Spleen (tissue), 11 donors: ENCODE results near the gene PDZD2. TPM values are rescaled to one million over a fixed set of nuclear protein-coding genes. Genes with fewer than 3 reads are reported as not detected.
A peak's percentile ranks its signal among the peaks of the same experiment; 100 is the strongest.

Experiments
- DNase-seq: peaks from one replicate; pipeline ENCODE4 v3.0.0-alpha.2; 2020
- H3K27ac ChIP-seq, 8 donors: fragments of 200-600 bp; sonication (generic) in 7 of 8; 1 replicate in 4 of 8; 2 replicates in 4 of 8; pipeline versions ENCODE4 v1.5.0 to v1.8.0; 2016 to 2021; ENCODE audit warnings: inconsistent platforms in 4 of 8, mild to moderate bottlenecking in 4 of 8, moderate library complexity in 1 of 8
- H3K27me3 ChIP-seq, 7 donors: fragments of 200-600 bp; sonication (generic) in 6 of 7; replicated peaks in 1 of 7; 1 replicate in 4 of 7; 2 replicates in 3 of 7; pipeline versions ENCODE4 v1.5.0 to v1.8.0; 2016 to 2021; ENCODE audit warnings: inconsistent platforms in 3 of 7, mild to moderate bottlenecking in 1 of 7
- H3K36me3 ChIP-seq, 6 donors: fragments of 200-600 bp; sonication (generic) in 5 of 6; 1 replicate in 4 of 6; 2 replicates in 2 of 6; pipeline versions ENCODE4 v1.5.0 to v1.8.0; 2016 to 2021; ENCODE audit warnings: inconsistent platforms in 2 of 6
- H3K4me1 ChIP-seq, 6 donors: fragments of 200-600 bp; sonication (generic) in 5 of 6; 1 replicate in 3 of 6; 2 replicates in 3 of 6; pipeline versions ENCODE4 v1.5.0 to v1.8.0; 2016 to 2021; ENCODE audit warnings: inconsistent platforms in 3 of 6
- H3K4me3 ChIP-seq, 8 donors: fragments of 200-600 bp; sonication (generic) in 7 of 8; 1 replicate in 4 of 8; 2 replicates in 4 of 8; pipeline versions ENCODE4 v1.5.0 to v1.8.0; 2016 to 2021; ENCODE audit warnings: inconsistent platforms in 4 of 8, mild to moderate bottlenecking in 4 of 8, moderate library complexity in 2 of 8
- H3K9me3 ChIP-seq, 8 donors: fragments of 200-600 bp; sonication (generic) in 7 of 8; 1 replicate in 4 of 8; 2 replicates in 4 of 8; pipeline versions ENCODE4 v1.5.0 to v1.8.0; 2016 to 2021; ENCODE audit warnings: inconsistent platforms in 4 of 8
- CTCF ChIP-seq, 11 experiments: fragments of 200-600 bp in 7 of 11; fragments of 450-650 bp in 4 of 11; sonication (generic) in 4 of 11; IDR thresholded peaks in 8 of 11; conservative IDR thresholded peaks in 3 of 11; 1 replicate in 7 of 11; 2 replicates in 4 of 11; pipeline versions ENCODE4 v1.4.0 to v1.8.0; 2016 to 2021; ENCODE audit warnings: antibody characterized with exemption in 11 of 11, inconsistent platforms in 4 of 11, mild to moderate bottlenecking in 1 of 11
- POLR2A ChIP-seq, 3 donors: fragments of 450-650 bp; IDR thresholded peaks; one replicate each; pipeline ENCODE4 v1.5.1; 2017; ENCODE audit warnings: antibody characterized with exemption in 3 of 3, mild to moderate bottlenecking in 1 of 3
- POLR2AphosphoS5 ChIP-seq, 3 donors: sonication (generic); formaldehyde crosslinking; IDR thresholded peaks; one replicate each; pipeline ENCODE4 v1.5.1; 2017; ENCODE audit warnings: antibody characterized with exemption in 3 of 3
- WGBS, 5 donors: extraction: QIAGEN DNeasy Blood & Tissue Kit in 3 of 5; methylation state at CpG; one replicate each; pipeline versions ENCODE4 v1.1.5 to v1.1.7; 2013 to 2018; 5-methylcytosine and 5-hydroxymethylcytosine counted together
- intact Hi-C: fragments of 100-400 bp; cut with DNase I; formaldehyde crosslinking; loops from one replicate; pipeline ENCODE4 v1.15.0; 2023; ENCODE audit warnings: low total_unique reads
- polyA plus RNA-seq, 3 donors: library from polyadenylated mRNA; stranded (reverse); fragments of 200-250 nt; gene quantifications; one replicate each; pipeline ENCODE4 v1.2.1, GENCODE V29; 2013
- total RNA-seq, 7 donors: library from RNA; depleted of rRNA in 3 of 7; stranded (reverse); fragments of >200 nt in 3 of 7; fragmentation: NEBNext Ultra II Directional in 4 of 7; extraction: Animal tissue kit (Norgen Biotek cat#: 25700) in 4 of 7; gene quantifications; one replicate each; pipeline versions ENCODE4 v1.1.0 to v1.2.1, GENCODE V29; 2016 to 2021
- donor health status: healthy with polysubstance abuse.
- donor health status: DM: no; HTN: no; CAD: no; lungs with moderate emphysema.
- donor health status: DM: no; HTN: no; CAD: no.
- donor health status: Bipolar disorder and iron deficiency.
- donor health status: healthy.
- donor health status: DM: no; HTN: no; CAD: no.
- donor health status: DM: yes; HTN: yes; CAD: no.

The PDZD2 gene
- total and polyA plus RNA-seq, 10 donors = 0.09 to 4.7 (median 2.4) TPM

- H3K9me3 ChIP-seq = no peaks in the 10 kb centered on the region
- no peaks in the 10 kb centered on the region for H3K27me3 ChIP-seq
- WGBS, 5 donors = 73 to 83% (median 75%) methylated on average over 11 to 17 of the region's 17 CpGs
- H3K4me1 ChIP-seq = peaks cover 0 to 8% (median 5%) of the 10 kb centered on the region in 6 donors
- peaks cover 0 to 4% (median 0%) of the 10 kb centered on the region in 6 donors for H3K36me3 ChIP-seq
- H3K27ac ChIP-seq = no peak overlapping the region
- no peak overlapping the region for H3K4me3 ChIP-seq
- no peak for DNase-seq
- intact Hi-C loops = loop anchor here (5.0 kb wide), 1 partner anchor 508 kb away; no protein-coding TSS in a partner anchor
- TF ChIP-seq POLR2AphosphoS5 (IDR thresholded peaks at IDR 0.05) (no peak), CTCF (IDR thresholded peaks at IDR 0.05 in 8 of 11, conservative IDR thresholded peaks at IDR 0.05 in 3 of 11) (no peak), POLR2A (IDR thresholded peaks at IDR 0.05) (no peak)
Measured at GRCh38 chr5:32090755-32091128, 451.8 kb downstream of the PDZD2 start.

GRCh38 chr5:32092938-32093812, 454.2 kb downstream of the PDZD2 start:
- DNase-seq = no peak
- no peak overlapping the region for H3K27ac ChIP-seq
- 53 to 70% (median 68%) methylated on average over 20 of the region's 20 CpGs for WGBS, 5 donors
- H3K27me3 ChIP-seq = no peaks in the 10 kb centered on the region
- peaks cover 0 to 9% (median 0%) of the 10 kb centered on the region in 6 donors for H3K36me3 ChIP-seq
- H3K4me1 ChIP-seq = peaks cover 0 to 9% (median 5%) of the 10 kb centered on the region in 6 donors
- TF ChIP-seq CTCF (IDR thresholded peaks at IDR 0.05 in 8 of 11, conservative IDR thresholded peaks at IDR 0.05 in 3 of 11) (peak; percentile 22 to 75 (median 68)), POLR2A (IDR thresholded peaks at IDR 0.05) (no peak), POLR2AphosphoS5 (IDR thresholded peaks at IDR 0.05) (peak in 1 of 3 donors; percentile 17)
- intact Hi-C loops = loop anchor here (5.0 kb wide), 1 partner anchor 511 kb away; no protein-coding TSS in a partner anchor
- H3K9me3 ChIP-seq = no peaks in the 10 kb centered on the region
- H3K4me3 ChIP-seq = no peak overlapping the region

GRCh38 chr5:32094691-32095090, 455.8 kb downstream of the PDZD2 start:
- Histone ChIP-seq H3K27me3 (no peaks in the 10 kb centered on the region), H3K4me1 (peaks cover 0 to 21% (median 6%) of the 10 kb centered on the region in 6 donors), H3K9me3 (no peaks in the 10 kb centered on the region), H3K4me3 (no peak overlapping the region), H3K36me3 (peaks cover 0 to 24% (median 0%) of the 10 kb centered on the region in 6 donors), H3K27ac (peak overlapping the region in 1 of 8 donors; percentile 14)
- 91 to 93% (median 92%) methylated on average over 5 of the region's 5 CpGs for WGBS, 5 donors
- no peak for DNase-seq
- intact Hi-C loops = loop anchor here (5.0 kb wide), 1 partner anchor 512 kb away; no protein-coding TSS in a partner anchor
- TF ChIP-seq POLR2A (IDR thresholded peaks at IDR 0.05) = no peak
- no peak for TF ChIP-seq CTCF (IDR thresholded peaks at IDR 0.05 in 8 of 11, conservative IDR thresholded peaks at IDR 0.05 in 3 of 11)
- TF ChIP-seq POLR2AphosphoS5 (IDR thresholded peaks at IDR 0.05) = no peak

- H3K4me1 ChIP-seq = peaks cover 0 to 27% (median 9%) of the 10 kb centered on the region in 6 donors
- TF ChIP-seq CTCF (IDR thresholded peaks at IDR 0.05 in 8 of 11, conservative IDR thresholded peaks at IDR 0.05 in 3 of 11) (no peak), POLR2AphosphoS5 (IDR thresholded peaks at IDR 0.05) (no peak)
- H3K27me3 ChIP-seq = no peaks in the 10 kb centered on the region
- H3K36me3 ChIP-seq = peaks cover 0 to 30% (median under 1%) of the 10 kb centered on the region in 6 donors
- whole genome bisulfite sequencing, 5 donors = 62 to 70% (median 68%) methylated on average over 7 of the region's 7 CpGs
- DNase-seq = no peak
- no peak overlapping the region for H3K4me3 ChIP-seq
- intact Hi-C loops = no loop called here
- H3K27ac ChIP-seq = peak overlapping the region in 2 of 8 donors; percentile 14 to 15
- no peaks in the 10 kb centered on the region for H3K9me3 ChIP-seq
Measured at GRCh38 chr5:32095261-32095671, 456.3 kb downstream of the PDZD2 start.
